K562 (cell line): ENCODE results near the gene PRKCE. TPM values are rescaled to one million over a fixed set of nuclear protein-coding genes. Genes with fewer than 3 reads are reported as not detected.

ENCODE experiments used
- ATAC-seq: fragments of 200-7000 bp; cut with Tn5 transposase; 3 replicates; pipeline ENCODE4 v1.9.1; 2020; ENCODE audit warnings: moderate library complexity
- BruUV-seq: library from RNA; stranded (reverse); fragments of 400-500 nt; replicated peaks from 2 replicates; lab custom pipeline; 2021; lab: Mats Ljungman, UMichigan
- CTCF ChIA-PET: fragments of 300-600 bp; formaldehyde crosslinking; extraction: SDS; loops from one replicate; lab custom pipeline; 2021; ENCODE audit warnings: low intra/inter-chr PET ratio; lab: Yijun Ruan, JAX
- POLR2A ChIA-PET: fragments of 300-600, 350-650 bp; sonication (Branson Sonifier 250); formaldehyde crosslinking; extraction: SDS; loops from one replicate; lab custom pipeline; 2021; ENCODE audit warnings: antibody characterized with exemption, inconsistent platforms; lab: Yijun Ruan, JAX
- DNase-seq, 4 experiments: peaks; one replicate each; pipeline versions ENCODE4 v3.0.0 to v3.0.0-alpha.2; 2011 to 2018; ENCODE audit warnings: low spot score in 3 of 4, mixed read lengths in 3 of 4; ENCODE audit errors: extremely low read depth in 1 of 4
- FAIRE-seq: peaks from 2 replicates; lab custom pipeline; 2011; peaks lifted over from hg19 to GRCh38; lab: Jason Lieb, UNC
- H2AFZ ChIP-seq: 2 replicates; pipeline ENCODE4 v1.6.0; 2011; ENCODE audit warnings: low read depth, low read length, control low read depth, inconsistent platforms
- H3K27ac ChIP-seq: fragments of 200-600 bp; 3 replicates; pipeline ENCODE4 v1.8.0; 2011; ENCODE audit warnings: low read depth, mild to moderate bottlenecking, control low read depth, inconsistent platforms, low read length, moderate library complexity, mixed read lengths; ENCODE audit errors: extremely low read depth
- H3K27me3 ChIP-seq, 2 experiments: fragments of 300-600 bp in 1 of 2; 2 replicates in 1 of 2; 3 replicates in 1 of 2; pipeline versions ENCODE4 v1.6.0 to v1.8.0; 2011; ENCODE audit warnings: inconsistent platforms in 2 of 2, low read length in 2 of 2, mild to moderate bottlenecking in 1 of 2, mixed read lengths in 1 of 2, moderate library complexity in 1 of 2; ENCODE audit not compliant: control insufficient read depth in 2 of 2, insufficient read depth in 2 of 2
- H3K36me3 ChIP-seq: fragments of 300-600 bp; 3 replicates; pipeline ENCODE4 v1.8.0; 2011; ENCODE audit warnings: mild to moderate bottlenecking, low read length, inconsistent platforms; ENCODE audit not compliant: control insufficient read depth, insufficient read depth
- H3K4me1 ChIP-seq, 2 experiments: fragments of 200-600 bp in 1 of 2; replicated peaks in 1 of 2; 2 replicates in 1 of 2; 3 replicates in 1 of 2; pipeline versions ENCODE4 v1.5.1 to v1.8.0; 2011; ENCODE audit warnings: inconsistent platforms in 2 of 2, low read length in 2 of 2, mild to moderate bottlenecking in 1 of 2, mixed read lengths in 1 of 2, moderate library complexity in 1 of 2; ENCODE audit not compliant: control insufficient read depth in 2 of 2, insufficient read depth in 2 of 2
- H3K4me2 ChIP-seq: 2 replicates; pipeline ENCODE4 v1.6.1; 2011; ENCODE audit warnings: low read length, control low read depth, inconsistent platforms, mixed read lengths; ENCODE audit not compliant: insufficient read depth
- H3K4me3 ChIP-seq: fragments of 200-600 bp; sonication (generic), shearing (Covaris generic); 2 replicates; pipeline ENCODE4 v1.5.1; 2016; ENCODE audit warnings: control low read depth, inconsistent platforms
- H3K79me2 ChIP-seq: fragments of 200-600 bp; 3 replicates; pipeline ENCODE4 v1.8.0; 2011; ENCODE audit warnings: low read length, inconsistent platforms; ENCODE audit not compliant: control insufficient read depth, insufficient read depth
- H3K9ac ChIP-seq, 2 experiments: 2 replicates each; pipeline versions ENCODE4 v1.6.0 to v1.6.1; 2011; ENCODE audit warnings: low read depth in 2 of 2, low read length in 2 of 2, control low read depth in 1 of 2, inconsistent platforms in 1 of 2, mild to moderate bottlenecking in 1 of 2, mixed read lengths in 1 of 2; ENCODE audit not compliant: insufficient read depth in 1 of 2
- H3K9me1 ChIP-seq: one replicate; pipeline ENCODE4 v1.6.0; 2011; ENCODE audit warnings: inconsistent platforms, mild to moderate bottlenecking, low read length, moderate library complexity; ENCODE audit not compliant: control insufficient read depth, insufficient read depth
- H3K9me3 ChIP-seq: replicated peaks from 2 replicates; pipeline ENCODE4 v1.5.1; 2011; ENCODE audit warnings: low read depth, low read length, inconsistent platforms; ENCODE audit not compliant: control insufficient read depth, insufficient read depth
- H4K20me1 ChIP-seq: replicated peaks from 2 replicates; pipeline ENCODE4 v1.6.1; 2011; ENCODE audit warnings: low read length, inconsistent platforms, mixed read lengths; ENCODE audit not compliant: control insufficient read depth, insufficient read depth
- E2F6 ChIP-seq, 2 experiments: IDR thresholded peaks; 2 replicates each; pipeline ENCODE4 v1.6.1; 2011; ENCODE audit warnings: borderline replicate concordance in 1 of 2, control low read depth in 1 of 2, low read depth in 1 of 2, low read length in 1 of 2, mild to moderate bottlenecking in 1 of 2, mixed read lengths in 1 of 2, moderate library complexity in 1 of 2; ENCODE audit not compliant: insufficient read depth in 1 of 2, insufficient read length in 1 of 2, poor library complexity in 1 of 2, severe bottlenecking in 1 of 2; ENCODE audit errors: extremely low read depth in 1 of 2
- GMEB1 ChIP-seq: fragments of 250-450 bp; sonication (Bioruptor Pico); IDR thresholded peaks from 2 replicates; pipeline ENCODE4 v1.4.0; 2020; ENCODE audit warnings: mild to moderate bottlenecking
- L3MBTL2 ChIP-seq: fragments of 450-650 bp; IDR thresholded peaks from 2 replicates; pipeline ENCODE4 v1.6.1; 2016; ENCODE audit warnings: mild to moderate bottlenecking, moderate library complexity
- MAFG ChIP-seq: fragments of 450-650 bp; conservative IDR thresholded peaks from 2 replicates; pipeline ENCODE4 v1.6.1; 2016; ENCODE audit warnings: missing genetic modification characterization, missing compliant biosample characterization
- MBD2 ChIP-seq: sonication (generic); IDR thresholded peaks from 2 replicates; pipeline ENCODE4 v1.6.1; 2016; ENCODE audit warnings: low read depth, borderline replicate concordance
- NELFE ChIP-seq: IDR thresholded peaks from 2 replicates; pipeline ENCODE4 v1.6.1; 2011; ENCODE audit warnings: mild to moderate bottlenecking; ENCODE audit not compliant: insufficient read depth, insufficient read length
- SRF ChIP-seq, 2 experiments: fragments of 250-450, 450-650 bp in 1 of 2; sonication (Bioruptor Pico) in 1 of 2; sonication (generic) in 1 of 2; formaldehyde crosslinking; IDR thresholded peaks; 2 replicates each; pipeline versions ENCODE4 v1.5.0 to v1.5.1; 2020 to 2022; ENCODE audit warnings: mild to moderate bottlenecking in 1 of 2, missing genetic modification reagents in 1 of 2
- WHSC1 ChIP-seq: IDR thresholded peaks from one replicate; pipeline ENCODE4 v1.6.1; 2012; ENCODE audit warnings: low read length, control low read depth, inconsistent platforms
- ZC3H4 ChIP-seq: sonication (generic); formaldehyde crosslinking; IDR thresholded peaks from 2 replicates; pipeline ENCODE4 v1.9.0; 2021; ENCODE audit warnings: missing genetic modification reagents, borderline replicate concordance
- ZC3H8 ChIP-seq: fragments of 450-650 bp; IDR thresholded peaks from 2 replicates; pipeline ENCODE4 v1.6.1; 2017
- ZNF586 ChIP-seq: fragments of 450-650 bp; formaldehyde crosslinking; conservative IDR thresholded peaks from 2 replicates; pipeline ENCODE4 v1.4.0; 2020; ENCODE audit warnings: mild to moderate bottlenecking, moderate library complexity
- ZSCAN29 ChIP-seq: fragments of 450-650 bp; IDR thresholded peaks from 2 replicates; pipeline ENCODE4 v1.6.1; 2017
- WGBS: fragments of 100-300 bp; shearing (Covaris generic); methylation state at CpG from one replicate; pipeline ENCODE4 v1.1.6; 2016; ENCODE audit warnings: low coverage, mixed read lengths; ENCODE audit not compliant: insufficient coverage; ENCODE audit errors: missing lambda C conversion rate; 5-methylcytosine and 5-hydroxymethylcytosine counted together
- in situ Hi-C: fragments of 300-500 bp; cut with MboI; formaldehyde crosslinking; loops from 4 replicates; pipeline ENCODE4 v1.15.0; 2018; ENCODE audit warnings: inconsistent platforms, mixed read lengths
- intact Hi-C: fragments of 100-400 bp; cut with micrococcal nuclease; formaldehyde crosslinking; loops from 2 replicates; pipeline ENCODE4 v1.14.2; 2022
- polyA plus RNA-seq, 8 experiments: library from polyadenylated mRNA; depleted of rRNA in 4 of 8; stranded (reverse) in 5 of 8; unstranded in 3 of 8; fragments of >200 nt; fragmentation: Nextera tagmentation in 2 of 8; fragmentation: Illumina TruSeq in 1 of 8; extraction: Ambion mirVana in 2 of 8; extraction: Trizol in 1 of 8; gene quantifications; 2 replicates each; pipeline versions ENCODE4 v1.2.1 to v1.2.3, GENCODE V29; 2011 to 2014; ENCODE audit warnings: inconsistent platforms in 1 of 8, missing spikeins in 1 of 8
- total RNA-seq, 7 experiments: library from RNA; depleted of rRNA in 6 of 7; stranded (reverse); fragments of >200 nt in 6 of 7; fragmentation: Illumina TruSeq in 2 of 7; extraction: Trizol in 2 of 7; gene quantifications; 2 replicates each; pipeline versions ENCODE4 v1.2.1 to v1.2.3, GENCODE V29; 2011 to 2021; ENCODE audit warnings: low replicate concordance in 1 of 7
- TF ChIP-seq, protein P1 (sequence below), 3 experiments: IDR thresholded peaks in 2 of 3; conservative IDR thresholded peaks in 1 of 3; 2 replicates each; pipeline ENCODE4 v1.5.1; 2011 to 2012; ENCODE audit warnings: low read length in 3 of 3, mild to moderate bottlenecking in 3 of 3, control low read depth in 2 of 3, improper control_type of control experiment in 1 of 3, inconsistent platforms in 1 of 3, low read depth in 1 of 3, mixed read lengths in 1 of 3, moderate library complexity in 1 of 3; ENCODE audit not compliant: insufficient read depth in 2 of 3

The PRKCE gene
- total and polyA plus RNA-seq, 9 of the 15 experiments (the other 6 are each of a cell fraction or from before 2014, with no cell fraction given): 0.06 to 1.0 (median 0.22) TPM; not detected in 1

- no peak for TF ChIP-seq ZNF586 (CRISPR knock-in tag)
- TF ChIP-seq WHSC1: no peak
- TF ChIP-seq ZC3H8: no peak
- TF ChIP-seq GMEB1 (CRISPR knock-in tag): no peak
- TF ChIP-seq MBD2: no peak
- no peak for TF ChIP-seq ZSCAN29
These were observed 237.2 kb downstream of the PRKCE start (continued) for GRCh38 chr2:45888641-45889040.

DNA sequence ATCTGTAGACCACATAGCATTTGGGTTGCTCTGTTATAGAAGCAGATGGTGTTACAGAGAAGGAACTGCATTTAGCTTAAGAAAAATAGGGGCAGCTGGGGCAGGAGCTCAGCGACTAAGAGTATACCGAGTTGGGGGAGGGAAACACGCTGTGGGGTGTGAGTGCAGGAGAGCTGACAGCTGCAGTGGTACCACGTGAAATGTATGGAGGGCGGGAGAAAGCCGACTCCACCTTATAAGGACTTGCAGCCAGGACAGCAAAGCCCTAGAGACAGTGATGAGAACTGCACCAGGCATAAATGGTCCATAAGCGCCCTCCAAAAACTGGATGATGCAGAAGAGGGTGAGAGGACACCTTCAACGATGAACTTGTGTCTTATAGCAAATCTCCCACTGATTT lies 237.6 kb downstream of the PRKCE start:
- Histone ChIP-seq H3K9me1 (no peaks in the 10 kb centered on the region), H4K20me1 (no peaks in the 10 kb centered on the region), H3K4me3 (no peak overlapping the region), H2AFZ (no peak overlapping the region), H3K9me3 (no peaks in the 10 kb centered on the region), H3K79me2 (no peaks in the 10 kb centered on the region), H3K27ac (no peak overlapping the region), H3K27me3 (peaks cover 11 to 43% of the 10 kb centered on the region in 2 experiments; a peak in 4 of 5 replicates), H3K36me3 (no peaks in the 10 kb centered on the region), H3K9ac (no peak overlapping the region), H3K4me1 (no peaks in the 10 kb centered on the region), H3K4me2 (no peak overlapping the region)
- CTCF ChIA-PET: no interaction called here
- FAIRE-seq (no peak), ATAC-seq (peak; percentile 86), DNase-seq (peak; percentile 15 to 45 (median 34))
- POLR2A ChIA-PET: no interaction called here
- intact Hi-C loops: no loop called here
- BruUV-seq: no TSS peak
- WGBS: 1% methylated on average over 6 of the region's 8 CpGs
- in situ Hi-C loops: no loop called here
- TF ChIP-seq, protein P1, sequence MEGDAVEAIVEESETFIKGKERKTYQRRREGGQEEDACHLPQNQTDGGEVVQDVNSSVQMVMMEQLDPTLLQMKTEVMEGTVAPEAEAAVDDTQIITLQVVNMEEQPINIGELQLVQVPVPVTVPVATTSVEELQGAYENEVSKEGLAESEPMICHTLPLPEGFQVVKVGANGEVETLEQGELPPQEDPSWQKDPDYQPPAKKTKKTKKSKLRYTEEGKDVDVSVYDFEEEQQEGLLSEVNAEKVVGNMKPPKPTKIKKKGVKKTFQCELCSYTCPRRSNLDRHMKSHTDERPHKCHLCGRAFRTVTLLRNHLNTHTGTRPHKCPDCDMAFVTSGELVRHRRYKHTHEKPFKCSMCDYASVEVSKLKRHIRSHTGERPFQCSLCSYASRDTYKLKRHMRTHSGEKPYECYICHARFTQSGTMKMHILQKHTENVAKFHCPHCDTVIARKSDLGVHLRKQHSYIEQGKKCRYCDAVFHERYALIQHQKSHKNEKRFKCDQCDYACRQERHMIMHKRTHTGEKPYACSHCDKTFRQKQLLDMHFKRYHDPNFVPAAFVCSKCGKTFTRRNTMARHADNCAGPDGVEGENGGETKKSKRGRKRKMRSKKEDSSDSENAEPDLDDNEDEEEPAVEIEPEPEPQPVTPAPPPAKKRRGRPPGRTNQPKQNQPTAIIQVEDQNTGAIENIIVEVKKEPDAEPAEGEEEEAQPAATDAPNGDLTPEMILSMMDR (IDR thresholded peaks at IDR 0.05 in 2 of 3, conservative IDR thresholded peaks at IDR 0.05 in 1 of 3; ENCODE audit: insufficient read depth in 2 of 3, low read depth in 1 of 3, low read length in 3 of 3): 0 out of 6 replicates have a peak, but pooled peaks of 1 of the 3 experiments have one; percentile 15
- peak; percentile 45 to 52 for TF ChIP-seq E2F6 (IDR thresholded peaks at IDR 0.05; ENCODE audit: borderline replicate concordance in 1 of 2, extremely low read depth in 1 of 2, insufficient read depth in 1 of 2, insufficient read length in 1 of 2, low read depth in 1 of 2, low read length in 1 of 2, poor library complexity in 1 of 2, severe bottlenecking in 1 of 2)
- peak in 1 of 2 experiments; percentile 68; a peak in 1 of 4 replicates for TF ChIP-seq SRF (CRISPR knock-in tag; IDR thresholded peaks at IDR 0.05)
- no peak for TF ChIP-seq ZC3H4 (CRISPR knock-in tag)
- no peak for TF ChIP-seq NELFE
- TF ChIP-seq L3MBTL2: peak; percentile 31; the same call in 1 of the 2 replicates
- no peak for TF ChIP-seq MAFG
